Fibroblast of skin of right biceps (primary cell): ENCODE data around the gene ARCN1.

Source experiments
- DNase-seq: peaks from one replicate; pipeline ENCODE4 v3.0.0-alpha.2; 2013

ARCN1 gene

GRCh38 chr11:118640332-118641154 is 68.3 kb downstream of the ARCN1 start:
- DNase-seq, result no peak

- DNase-seq, result no peak
Observed at GRCh38 chr11:118641397-118642019, 69.3 kb downstream of the ARCN1 start.

GRCh38 chr11:118643142-118643994 is 71.2 kb downstream of the ARCN1 start:
- no peak for DNase-seq

GRCh38 chr11:118643995-118644345 is 71.8 kb downstream of the ARCN1 start:
- no peak for DNase-seq

GRCh38 chr11:118644496-118644895 is 72.3 kb downstream of the ARCN1 start:
- no peak for DNase-seq

- DNase-seq, result no peak
Observed at GRCh38 chr11:118645066-118645715, 73.0 kb downstream of the ARCN1 start.

GRCh38 chr11:118646393-118646792 is 74.2 kb downstream of the ARCN1 start:
- no peak for DNase-seq

- no peak for DNase-seq
Observed at GRCh38 chr11:118648291-118648690, 76.1 kb downstream of the ARCN1 start.

GRCh38 chr11:118649941-118650340 is 77.7 kb downstream of the ARCN1 start:
- no peak for DNase-seq

GRCh38 chr11:118650366-118650765 is 78.2 kb downstream of the ARCN1 start:
- no peak for DNase-seq

GRCh38 chr11:118651820-118652219 is 79.6 kb downstream of the ARCN1 start:
- DNase-seq, result no peak
